DMS153 treated with DMSO at 0.1 percent for 48 hours (cell line): ENCODE results near the gene ANKS1B.
"Not testable (repeated sequence)": the region's sequence is repeated elsewhere in the genome, so short reads cannot be mapped to it uniquely, and the experiment has no call there.

Experiments
- DNase-seq: peaks from one replicate; lab custom pipeline; 2025; ENCODE audit not compliant: unreplicated experiment; lab: John Stamatoyannopoulos, UW

Gene ANKS1B

DNA sequence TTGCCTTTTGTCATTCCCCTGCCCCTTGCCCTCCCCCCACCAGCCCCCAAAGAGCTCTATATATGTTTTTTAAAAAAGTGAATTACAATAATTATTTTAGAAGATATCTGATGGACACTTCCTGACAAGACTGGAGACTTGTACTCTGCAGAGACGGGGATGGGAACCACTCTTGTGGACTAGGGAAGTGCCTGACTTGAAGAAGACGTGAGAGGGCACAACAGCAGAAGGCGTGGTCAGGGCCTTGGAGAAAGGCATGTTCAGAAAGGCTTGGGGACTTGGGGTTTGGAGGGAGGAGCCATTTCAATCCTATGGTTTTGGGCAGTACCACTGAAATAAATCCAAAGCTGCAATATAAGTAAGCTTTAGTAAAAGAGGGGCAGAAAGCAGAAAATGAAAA is 1184.9 kb downstream of the ANKS1B start:
- no peak for DNase-seq

DNA sequence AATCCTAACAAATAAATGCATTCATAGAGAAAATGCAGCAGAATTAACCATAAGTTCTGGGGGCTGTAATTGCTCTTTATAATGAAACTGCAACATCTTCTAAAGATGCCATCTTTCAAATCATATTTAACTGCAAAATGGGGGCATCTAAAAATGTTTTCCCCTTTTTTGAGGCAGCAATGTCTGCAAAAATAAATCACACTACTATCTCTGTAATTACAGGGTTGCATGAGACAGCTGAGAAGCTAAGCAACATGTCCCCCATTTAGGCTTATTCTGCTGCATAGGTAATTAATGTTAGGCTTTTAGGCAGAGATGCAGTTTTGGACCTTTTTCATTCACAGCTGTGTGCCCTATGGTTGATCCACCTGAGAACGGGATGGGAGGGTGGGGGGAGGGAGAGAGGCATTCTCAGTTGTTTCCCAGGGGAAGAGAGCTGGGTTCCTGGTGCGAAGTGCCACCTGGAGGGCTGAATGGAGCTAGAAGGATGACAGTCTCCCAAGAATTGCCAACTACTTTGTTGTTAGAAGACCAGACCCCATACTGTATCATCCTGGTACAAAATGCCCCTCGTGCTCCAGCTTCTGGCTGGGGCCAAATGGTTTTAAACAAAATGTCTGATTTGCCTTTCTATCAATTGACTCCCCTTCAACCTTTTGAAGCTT is 1185.5 kb downstream of the ANKS1B start:
- DNase-seq, result no peak

DNA sequence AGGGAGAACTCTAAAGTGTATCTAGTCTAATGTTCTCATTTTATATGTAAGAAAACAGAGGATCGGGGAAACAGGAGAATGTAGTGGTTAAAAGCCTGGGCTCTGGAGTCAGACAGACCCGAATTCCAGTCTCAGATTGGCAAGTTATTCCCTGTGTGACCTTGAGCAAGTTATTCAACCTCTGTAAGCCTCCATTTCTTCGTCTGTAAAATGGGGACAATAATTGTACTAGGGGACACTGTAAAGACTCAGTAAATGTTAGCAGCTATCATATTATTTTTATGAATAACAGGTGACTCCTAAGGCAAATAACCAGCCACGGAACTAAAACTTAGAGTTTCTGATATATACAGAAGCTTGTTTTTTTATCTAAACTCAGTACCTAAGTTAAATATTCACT is 1187.5 kb downstream of the ANKS1B start:
- no peak for DNase-seq

DNA sequence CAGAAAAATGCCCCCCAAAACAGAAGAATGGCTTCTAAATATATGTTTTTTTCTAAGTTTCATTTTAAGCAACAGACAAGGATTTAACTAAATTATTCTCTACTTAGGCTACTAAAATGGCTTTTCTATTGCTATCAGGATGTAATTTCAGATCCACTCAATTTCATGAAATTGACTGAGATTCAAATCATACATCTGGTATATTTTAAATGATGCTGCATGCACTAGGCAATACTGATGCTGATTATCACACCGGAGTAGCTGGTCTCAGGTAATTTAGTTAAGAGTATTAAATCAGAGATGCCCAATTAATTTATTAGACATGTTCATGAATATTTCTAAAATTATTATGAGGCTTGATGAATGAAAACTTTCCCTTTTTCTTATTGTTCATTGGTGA is 1188.0 kb downstream of the ANKS1B start:
- no peak for DNase-seq

DNA sequence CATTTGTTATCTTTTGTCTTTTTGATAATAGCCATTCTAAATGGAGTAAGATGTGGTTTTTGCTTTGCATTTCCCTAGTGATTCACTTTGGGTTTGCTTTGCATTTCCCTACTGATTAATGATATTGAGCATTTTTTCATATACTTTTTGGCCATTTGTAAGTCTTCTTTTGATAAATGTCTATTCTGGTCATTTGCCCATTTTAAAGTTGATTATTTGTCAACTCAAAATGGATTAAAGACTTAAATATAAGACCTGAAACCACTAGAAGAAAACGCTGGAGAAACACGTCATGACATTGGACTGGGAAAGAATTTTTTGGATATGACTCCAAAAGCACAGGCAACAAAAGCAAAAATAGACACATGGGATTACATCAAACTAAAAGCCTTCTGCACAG is 1191.6 kb downstream of the ANKS1B start:
- no peak for DNase-seq

DNA sequence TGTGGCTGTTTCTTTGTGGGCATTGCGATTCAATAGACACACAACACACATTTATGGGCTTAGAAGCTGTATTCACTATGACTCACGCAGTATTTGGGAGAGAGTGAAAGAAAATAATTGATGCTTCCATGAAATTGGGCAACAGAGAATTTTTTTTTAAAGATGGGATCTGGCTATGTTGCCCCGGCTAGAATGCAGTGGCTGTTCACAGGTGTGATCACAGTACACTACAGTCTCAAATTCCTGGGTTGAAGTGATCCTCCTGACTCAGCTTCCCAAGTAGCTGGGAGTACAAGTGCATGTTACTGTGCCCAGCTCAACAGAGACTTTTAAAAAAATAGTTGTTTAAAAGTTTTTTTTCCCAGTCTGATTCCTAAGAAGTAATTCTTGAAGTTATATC is 1193.3 kb downstream of the ANKS1B start:
- no peak for DNase-seq

DNA sequence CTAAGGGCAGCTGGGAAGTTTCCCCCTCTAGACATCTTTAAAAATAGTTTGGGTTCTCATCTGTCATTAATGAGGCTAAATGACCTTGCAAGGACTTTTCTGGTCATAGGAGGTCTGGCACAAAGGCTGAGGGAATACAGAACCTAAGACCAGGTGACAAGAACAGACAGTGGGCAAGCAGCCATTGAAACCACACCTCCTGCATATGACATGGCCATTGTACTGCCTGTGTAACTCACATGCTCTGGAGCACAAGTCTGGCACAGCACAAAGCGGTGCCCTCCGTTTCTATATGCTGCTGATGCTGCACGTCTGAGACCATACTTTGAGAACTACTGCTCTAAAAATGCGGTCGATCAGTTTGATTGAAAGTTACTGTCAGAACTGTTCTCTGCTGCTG is 1196.3 kb downstream of the ANKS1B start:
- DNase-seq, result no peak

DNA sequence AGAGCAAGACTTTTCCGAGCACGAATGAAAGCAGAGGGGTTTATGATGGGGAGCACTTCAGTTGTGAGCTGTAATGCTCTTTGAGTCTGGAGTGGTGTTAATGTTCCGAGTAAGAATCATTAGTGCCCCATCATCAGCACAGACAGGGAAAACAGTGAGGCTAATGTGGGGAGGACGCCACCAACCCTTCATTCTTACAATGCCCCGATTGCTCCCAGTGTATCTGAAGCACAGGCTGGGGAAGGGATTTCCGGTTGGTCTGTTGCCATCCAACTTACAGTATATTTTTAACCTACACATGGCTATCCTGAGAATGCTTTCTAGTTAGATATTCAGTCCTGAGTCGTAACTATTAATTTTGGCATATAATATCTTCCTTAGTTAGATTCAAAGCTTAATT is 1198.1 kb downstream of the ANKS1B start:
- no peak for DNase-seq

DNA sequence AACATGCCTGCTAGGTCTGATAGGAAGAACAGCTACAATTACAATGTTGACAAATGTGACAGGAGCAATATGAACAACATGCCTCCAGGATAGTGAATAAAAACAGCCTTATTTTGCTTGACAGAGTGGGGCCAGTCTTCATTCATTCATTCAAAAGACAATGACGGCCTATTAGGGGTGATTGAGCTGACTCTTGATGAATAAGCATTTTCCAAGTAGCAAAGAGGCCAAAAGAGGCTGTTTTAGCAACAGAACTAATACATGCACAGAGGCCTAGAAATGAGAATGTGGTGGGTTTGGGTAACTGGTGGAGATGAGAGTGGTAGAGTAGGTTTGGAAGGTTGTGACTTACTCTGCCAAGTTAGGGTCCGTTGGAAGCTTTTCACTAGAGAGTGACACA is 1201.3 kb downstream of the ANKS1B start:
- no peak for DNase-seq

DNA sequence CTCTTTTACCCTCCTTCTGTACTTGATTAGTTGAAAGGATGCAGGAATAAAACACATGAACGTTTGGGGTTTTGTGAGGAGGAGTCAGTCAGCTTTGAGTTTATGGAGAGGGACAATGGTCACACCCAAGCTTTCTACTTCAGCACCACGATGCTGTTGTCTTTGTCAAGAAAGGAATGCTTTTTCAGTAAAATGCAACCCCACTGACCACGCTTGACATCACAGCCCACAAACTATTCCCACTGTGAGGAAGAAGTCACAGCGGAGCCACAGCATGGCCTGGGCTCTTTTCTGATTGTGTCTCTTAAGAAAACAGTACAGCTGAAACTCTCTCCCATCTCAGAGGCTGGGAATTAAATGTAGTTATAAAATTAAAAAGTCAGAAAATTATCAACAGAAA is 1204.5 kb downstream of the ANKS1B start:
- no peak for DNase-seq

DNA sequence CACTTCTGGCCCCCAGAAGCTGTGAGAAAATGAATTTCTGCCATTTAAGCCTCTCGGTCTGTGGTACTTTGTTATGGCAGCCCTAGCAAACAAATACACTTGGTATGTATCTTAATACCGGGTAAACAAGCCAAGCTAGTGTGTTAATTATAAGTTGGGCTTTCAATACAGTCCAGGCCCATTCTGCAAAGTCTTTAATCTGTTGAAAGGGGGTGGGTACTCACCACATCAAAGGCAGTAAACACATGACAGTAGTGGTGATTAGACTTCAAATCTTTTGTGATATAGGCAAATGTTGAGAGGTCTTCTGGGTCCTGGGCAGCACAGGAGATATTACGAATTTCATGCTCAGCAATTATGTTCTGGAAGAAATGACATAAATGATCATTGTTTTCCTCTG is 1211.9 kb downstream of the ANKS1B start:
- no peak for DNase-seq

DNA sequence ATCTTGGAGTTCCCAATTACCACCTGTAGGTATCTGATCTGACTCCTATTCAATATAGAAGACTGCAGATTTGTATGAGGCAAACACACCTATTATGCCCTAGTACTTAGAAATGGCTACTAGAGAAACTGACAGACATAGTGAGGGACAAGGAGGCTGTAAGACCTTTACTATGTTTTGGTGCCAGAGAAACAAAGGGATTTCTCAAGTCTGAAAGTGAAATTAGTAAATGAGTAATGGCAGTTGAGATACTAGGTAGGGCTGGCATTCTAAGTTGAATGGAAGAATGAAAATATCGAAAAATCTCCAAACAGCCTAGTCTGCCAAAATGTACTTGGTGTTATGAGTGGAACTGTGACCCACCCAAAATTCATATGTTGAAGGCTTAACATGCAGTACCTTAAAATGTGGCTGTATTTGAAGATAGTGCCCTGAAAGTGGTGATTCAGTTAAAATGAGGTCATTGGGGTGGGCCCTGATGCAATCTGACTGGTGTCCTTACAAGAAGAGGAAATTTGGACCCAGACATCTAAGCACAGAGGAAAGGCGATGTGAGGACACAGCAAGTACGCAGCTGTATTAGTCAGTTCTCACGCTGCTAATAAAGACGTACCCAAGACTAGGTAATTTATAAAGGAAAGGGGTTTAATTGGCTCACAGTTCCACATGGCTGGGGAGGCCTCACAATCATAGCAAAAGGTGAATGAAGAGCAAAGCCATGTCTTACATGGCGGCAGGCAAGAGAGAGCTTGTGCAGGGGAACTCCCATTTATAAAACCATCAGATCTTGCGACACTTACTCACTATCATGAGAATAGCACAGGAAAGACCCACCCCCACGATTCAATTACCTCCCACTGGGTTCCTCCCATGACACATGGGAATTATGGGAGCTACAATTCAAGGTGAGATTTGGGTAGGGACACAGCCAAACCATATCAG is 1212.7 kb downstream of the ANKS1B start:
- no peak for DNase-seq

DNA sequence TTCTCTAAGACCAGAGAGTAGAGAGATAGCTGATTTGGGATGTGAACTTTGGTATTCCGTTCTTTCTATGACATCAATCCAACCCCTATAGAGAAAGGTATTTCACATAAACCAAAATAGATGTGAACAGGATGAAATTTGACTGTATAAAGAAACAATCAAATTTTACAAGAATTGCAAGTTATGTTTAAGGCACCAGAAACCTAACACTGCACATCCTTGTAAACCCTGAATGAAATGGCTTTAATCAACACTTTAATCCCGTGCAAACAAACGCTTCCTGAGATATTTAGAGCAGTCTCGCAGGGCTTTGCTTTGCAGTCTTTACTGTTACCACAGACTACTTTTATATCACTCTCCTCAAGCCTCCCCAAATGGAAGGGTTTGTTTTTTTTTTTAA is 1214.5 kb downstream of the ANKS1B start:
- no peak for DNase-seq

DNA sequence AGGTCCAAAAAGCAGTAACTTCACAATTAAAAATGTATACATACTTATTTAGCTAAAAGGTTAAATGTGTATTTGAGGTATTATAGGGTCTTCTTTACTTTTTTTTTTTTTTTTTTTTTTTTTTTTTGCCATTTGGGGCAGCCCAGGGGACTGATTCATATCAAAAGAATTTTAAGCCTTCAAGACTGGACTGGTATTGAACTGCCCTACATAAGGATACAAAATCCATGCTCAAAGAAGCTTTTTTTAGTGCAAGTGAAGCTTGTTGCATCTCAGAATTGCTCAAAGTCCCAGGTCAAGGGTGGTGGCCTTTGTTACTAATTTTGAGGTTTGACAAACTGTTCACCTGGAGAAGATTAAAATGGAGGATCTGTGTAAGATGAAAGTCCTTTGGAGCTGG is 1215.7 kb downstream of the ANKS1B start:
- no peak for DNase-seq

DNA sequence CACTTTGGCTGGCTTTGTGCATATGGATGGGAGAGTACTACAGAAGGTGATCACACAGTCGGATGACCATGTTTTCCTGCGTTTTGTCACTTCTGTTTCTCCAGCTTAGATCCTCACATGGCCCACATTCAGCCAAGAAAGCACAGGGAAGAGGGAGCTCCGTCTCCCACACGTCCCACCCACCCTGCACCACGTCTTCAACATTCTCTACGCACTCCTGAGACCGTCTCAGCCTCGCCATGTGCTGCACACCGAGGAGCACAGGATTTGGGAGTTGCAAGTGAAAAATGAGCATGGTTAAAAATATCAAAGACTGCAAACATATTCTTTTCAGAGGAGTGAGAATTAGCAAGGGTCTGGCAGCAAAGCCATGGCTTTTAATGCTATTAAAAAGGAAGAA is 1217.5 kb downstream of the ANKS1B start:
- no peak for DNase-seq

DNA sequence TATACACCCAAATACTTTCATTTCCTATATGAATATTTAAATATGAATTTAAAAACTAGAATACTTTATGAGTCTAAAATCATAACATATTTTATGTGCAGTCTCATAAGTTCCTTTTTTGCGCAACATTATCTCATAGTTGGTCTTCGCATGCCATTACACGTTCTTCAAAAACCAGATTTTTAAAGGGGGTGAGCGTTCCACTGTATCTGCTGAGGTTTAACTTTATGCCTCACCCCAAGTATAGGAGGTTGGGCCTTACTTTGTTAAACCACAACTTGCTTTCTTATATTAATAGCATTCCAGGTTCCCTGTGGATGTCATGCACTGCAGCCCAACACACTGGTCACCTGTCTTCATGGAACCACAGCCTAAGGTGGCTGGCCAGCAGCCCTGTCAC is 1221.1 kb downstream of the ANKS1B start:
- no peak for DNase-seq

DNA sequence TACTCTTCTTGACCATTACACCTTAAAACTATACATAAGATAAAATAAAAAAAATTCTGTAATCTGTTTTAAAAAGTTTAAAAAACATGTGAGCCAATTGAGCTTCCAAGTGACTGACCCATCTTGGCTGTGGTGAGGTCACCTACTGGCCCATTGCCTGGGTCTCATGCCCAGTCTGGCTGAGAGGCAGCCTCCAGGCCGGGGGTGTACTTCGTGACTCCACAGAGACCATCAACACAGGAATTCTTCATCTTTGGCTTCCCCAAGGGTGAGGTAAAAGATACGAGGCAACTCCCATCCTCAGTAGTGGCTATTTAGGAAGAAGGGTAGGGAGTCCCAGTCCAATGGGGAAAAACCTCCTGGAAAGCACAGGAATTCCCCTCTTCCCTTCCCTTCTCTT is 1226.4 kb downstream of the ANKS1B start:
- DNase-seq, result no peak

DNA sequence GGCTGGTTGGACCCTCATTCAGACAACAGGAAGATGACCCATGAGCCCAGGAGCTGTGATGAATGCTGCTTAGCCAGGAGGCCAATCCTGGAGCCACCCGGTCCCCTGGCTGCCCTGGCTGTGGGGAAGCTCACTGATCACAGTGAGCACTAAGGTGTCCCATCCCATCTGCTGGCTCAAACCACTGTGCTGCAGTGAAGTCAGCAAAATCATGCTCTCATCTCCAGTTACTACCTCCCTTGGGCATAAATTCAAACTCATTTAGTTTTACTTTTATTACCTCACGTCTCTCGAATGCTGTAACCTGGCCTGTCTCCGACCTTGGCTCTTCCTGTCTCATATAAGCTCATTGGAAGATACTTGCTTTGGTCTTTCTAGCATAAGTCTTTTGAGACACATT is 1227.3 kb downstream of the ANKS1B start:
- no peak for DNase-seq

DNA sequence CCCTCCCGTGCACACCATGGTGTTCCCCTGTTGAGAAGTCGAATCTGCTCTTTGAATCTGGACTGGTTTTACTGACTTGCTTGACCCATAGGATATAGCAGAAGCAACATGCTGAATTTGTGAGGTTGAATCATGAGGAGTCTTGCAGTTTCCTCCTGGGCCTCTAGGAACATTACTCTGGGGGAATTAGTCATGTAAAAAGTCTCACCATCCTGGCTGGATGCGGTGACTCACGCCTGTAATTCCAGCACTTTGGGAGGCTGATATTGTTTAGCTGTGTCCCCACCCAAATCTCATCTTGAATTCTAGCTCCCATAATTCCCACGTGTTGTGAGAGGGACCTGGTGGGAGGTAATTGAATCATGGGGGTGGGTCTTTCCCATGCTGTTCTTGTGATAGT is 1228.9 kb downstream of the ANKS1B start:
- not testable (repeated sequence) for DNase-seq

DNA sequence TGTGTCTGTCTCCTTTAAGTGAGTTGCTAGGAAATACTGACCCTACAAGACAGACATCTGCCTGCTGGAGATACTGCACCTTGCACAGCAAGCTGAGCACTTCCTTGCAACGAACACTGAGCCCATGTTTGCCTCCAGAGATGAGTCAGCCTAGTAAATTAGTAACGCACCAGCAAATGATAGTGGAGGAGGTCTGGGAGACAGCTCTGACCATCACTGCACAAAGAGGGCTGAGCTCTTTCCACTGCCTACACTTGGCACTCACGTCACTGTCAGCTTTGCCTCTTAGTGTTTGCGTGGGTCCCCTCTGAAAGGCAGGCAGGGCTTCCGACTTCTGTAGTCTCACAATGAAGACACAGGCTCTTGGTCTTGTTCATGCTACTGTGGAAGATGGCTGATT is 1230.6 kb downstream of the ANKS1B start:
- no peak for DNase-seq

DNA sequence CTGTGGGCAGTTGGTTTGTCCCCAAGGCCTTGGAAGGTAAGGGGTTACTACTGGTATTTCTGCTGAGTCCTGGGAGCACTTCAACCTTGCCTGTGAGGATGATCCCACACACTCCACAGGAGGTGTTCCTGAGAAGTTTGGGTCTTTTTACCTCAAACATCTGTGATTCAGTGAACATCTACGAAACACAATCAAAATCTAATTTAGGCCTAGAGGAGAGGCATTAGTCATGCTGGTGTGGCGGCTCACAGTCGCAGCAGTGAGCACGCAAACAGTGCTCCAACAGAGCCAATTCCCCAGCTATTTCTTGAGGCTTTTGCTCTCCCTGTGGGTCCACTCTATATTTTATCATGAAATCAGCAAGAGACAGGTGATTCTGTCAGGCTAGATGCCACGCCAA is 1232.0 kb downstream of the ANKS1B start:
- DNase-seq, result no peak

DNA sequence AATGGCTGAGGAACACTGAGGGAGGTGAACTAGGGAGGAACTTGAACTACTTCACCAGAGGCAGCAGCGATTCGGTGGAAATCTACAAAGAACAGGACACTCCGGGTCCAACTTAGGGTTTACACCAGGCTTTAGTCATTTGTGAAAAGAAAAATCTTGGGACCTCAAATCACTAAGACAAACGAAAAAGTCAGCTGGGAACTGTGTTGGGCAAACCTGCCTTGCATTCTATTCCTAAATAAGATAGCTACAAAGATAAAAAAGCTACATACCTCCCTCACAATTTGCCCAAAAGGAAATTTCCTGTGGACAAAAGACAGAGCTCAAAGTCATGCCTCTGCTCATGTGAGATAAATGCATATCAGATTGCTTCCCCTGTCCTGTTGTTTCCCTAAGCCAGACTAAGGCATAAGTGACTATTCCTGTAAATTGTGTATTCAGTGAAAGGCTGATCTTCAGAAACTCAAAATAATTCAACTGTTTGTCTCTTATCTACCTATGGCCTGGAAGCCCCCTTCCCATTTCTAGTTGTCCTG is 1233.1 kb downstream of the ANKS1B start:
- DNase-seq, result no peak
